Testis (tissue), 3 donors: ENCODE measurements around the gene AQP12A. TPM values are rescaled to one million over a fixed set of nuclear protein-coding genes. Genes with fewer than 3 reads are reported as not detected.

ENCODE experiments used
- DNase-seq: peaks from one replicate; pipeline ENCODE4 v3.0.0-alpha.2; 2019
- H3K27ac ChIP-seq, 2 donors: fragments of 200-600 bp; sonication (generic); one replicate each; pipeline ENCODE4 v1.5.1; 2019
- H3K27me3 ChIP-seq: fragments of 200-600 bp; sonication (generic); one replicate; pipeline ENCODE4 v1.5.1; 2019
- H3K36me3 ChIP-seq: fragments of 200-600 bp; sonication (generic); one replicate; pipeline ENCODE4 v1.5.1; 2017; ENCODE audit warnings: low read depth; ENCODE audit errors: missing control alignments
- H3K4me1 ChIP-seq: fragments of 200-600 bp; sonication (generic); one replicate; pipeline ENCODE4 v1.5.1; 2019
- H3K4me3 ChIP-seq, 2 donors: fragments of 200-600 bp; sonication (generic); one replicate each; pipeline ENCODE4 v1.5.1; 2017 to 2019
- H3K9me3 ChIP-seq: fragments of 200-600 bp; sonication (generic); one replicate; pipeline ENCODE4 v1.5.1; 2017
- CTCF ChIP-seq, 3 experiments: fragments of 450-650 bp in 2 of 3; fragments of 200-600 bp in 1 of 3; sonication (generic) in 1 of 3; IDR thresholded peaks; one replicate each; pipeline ENCODE4 v1.5.1; 2016 to 2019; ENCODE audit warnings: antibody characterized with exemption in 3 of 3, mild to moderate bottlenecking in 2 of 3, moderate library complexity in 1 of 3
- POLR2A ChIP-seq: fragments of 450-650 bp; IDR thresholded peaks from one replicate; pipeline ENCODE4 v1.6.1; 2017; ENCODE audit warnings: antibody characterized with exemption, mild to moderate bottlenecking, moderate library complexity
- WGBS, 2 donors: methylation state at CpG; one replicate each; pipeline ENCODE4 v1.1.5; 2018; 5-methylcytosine and 5-hydroxymethylcytosine counted together
- intact Hi-C: fragments of 100-400 bp; cut with DNase I; formaldehyde crosslinking; loops from one replicate; pipeline ENCODE4 v1.15.1; 2023; ENCODE audit warnings: low total_unique reads
- polyA plus RNA-seq: library from polyadenylated mRNA; stranded (reverse); fragments of 350-450 nt; fragmentation: Illumina TruSeq; extraction: RNeasy Lipid Tissue Mini Kit (QIAGEN cat#74804); gene quantifications from one replicate; pipeline ENCODE4 v1.2.3, GENCODE V29; 2014; ENCODE audit warnings: low read depth, low replicate concordance; ENCODE audit not compliant: insufficient read depth
- total RNA-seq, 2 donors: library from RNA; depleted of rRNA; stranded (reverse); fragments of >200 nt; gene quantifications; one replicate each; pipeline ENCODE4 v1.2.3, GENCODE V29; 2016

AQP12A gene
- total and polyA plus RNA-seq, 3 donors from 2014 or later = not detected

DNA sequence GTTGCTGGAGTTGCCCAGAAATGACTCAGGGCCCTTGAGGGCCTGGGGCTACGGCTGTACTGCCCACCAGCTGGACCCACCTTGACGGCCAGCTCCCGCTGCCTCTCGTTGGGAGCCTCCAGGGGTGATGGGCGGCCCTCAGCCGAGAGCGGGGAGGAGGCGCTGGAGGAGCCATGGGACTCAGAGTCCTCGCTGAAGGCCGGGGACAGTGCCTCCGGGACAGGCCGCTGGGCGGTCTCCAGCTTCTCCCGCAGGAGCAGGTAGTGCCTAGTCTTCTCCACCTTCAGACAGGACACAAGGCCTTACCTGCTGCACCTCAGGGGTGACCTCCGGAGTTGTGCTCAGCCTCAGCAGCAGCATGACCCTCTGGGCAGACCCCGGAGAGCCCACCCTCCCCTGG, 30.7 kb downstream of the AQP12A start:
- H3K36me3 ChIP-seq = no peaks in the 10 kb centered on the region
- H3K27ac ChIP-seq = no peak overlapping the region
- 79 to 100% methylated on average over 1 to 13 of the region's 16 CpGs for WGBS, 2 donors
- DNase-seq = no peak
- H3K4me1 ChIP-seq = no peaks in the 10 kb centered on the region
- no peaks in the 10 kb centered on the region for H3K27me3 ChIP-seq
- no peaks in the 10 kb centered on the region for H3K9me3 ChIP-seq
- H3K4me3 ChIP-seq = no peak overlapping the region
- TF ChIP-seq POLR2A (no peak), CTCF (IDR thresholded peaks at IDR 0.05) (no peak)
- intact Hi-C loops = no loop called here

DNA sequence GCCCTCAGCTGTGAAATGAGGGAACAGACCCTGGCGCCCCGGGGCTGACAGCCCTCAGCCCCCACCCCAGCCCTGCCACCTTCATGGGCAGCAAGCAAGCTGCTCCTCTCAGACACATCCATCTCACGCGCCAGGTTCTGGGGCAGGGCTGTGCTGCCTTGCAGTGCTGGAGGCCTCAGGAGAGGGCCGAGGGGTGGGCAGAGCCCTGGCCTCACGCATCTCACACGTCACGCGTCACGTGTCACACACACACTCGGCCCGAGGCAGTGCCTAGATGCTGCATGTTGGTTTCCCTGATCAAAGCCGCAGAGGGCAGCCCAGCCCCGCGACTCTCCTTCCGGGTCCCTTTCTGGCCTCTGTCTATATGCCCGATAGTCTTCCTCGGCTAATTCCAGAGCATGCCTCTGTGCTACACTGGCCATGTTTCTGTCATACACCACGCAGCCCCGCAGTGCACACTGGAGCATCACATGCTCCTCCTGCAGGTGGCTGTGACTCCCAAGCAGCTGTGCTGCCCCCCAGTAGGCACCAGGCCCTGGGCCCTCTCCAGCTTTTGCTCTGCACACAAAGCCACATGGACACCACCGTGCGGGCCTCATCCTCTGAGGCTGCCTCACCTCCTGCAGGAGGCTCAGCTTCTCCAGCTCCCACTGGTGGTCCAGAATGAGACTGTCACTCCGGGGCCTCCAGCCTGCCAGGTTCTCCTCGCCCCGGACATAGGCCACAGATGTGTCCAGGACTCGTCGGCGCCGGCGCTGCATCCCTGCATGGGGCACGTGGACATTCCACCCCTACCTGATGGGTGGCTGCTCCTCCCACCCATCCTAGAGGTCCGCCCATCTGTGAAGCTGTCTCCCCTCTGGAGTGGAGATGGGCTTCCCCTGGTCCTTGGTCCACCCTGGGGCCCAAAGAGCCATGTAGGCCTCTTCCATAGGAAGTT, 31.4 kb downstream of the AQP12A start:
- no peak for DNase-seq
- H3K36me3 ChIP-seq = no peaks in the 10 kb centered on the region
- no peaks in the 10 kb centered on the region for H3K4me1 ChIP-seq
- no peaks in the 10 kb centered on the region for H3K9me3 ChIP-seq
- no peaks in the 10 kb centered on the region for H3K27me3 ChIP-seq
- TF ChIP-seq CTCF (IDR thresholded peaks at IDR 0.05) = no peak
- no peak for TF ChIP-seq POLR2A
- intact Hi-C loops = no loop called here
- WGBS, 2 donors = 77 to 93% methylated on average over 6 to 32 of the region's 32 CpGs
- H3K4me3 ChIP-seq = no peak overlapping the region
- H3K27ac ChIP-seq = no peak overlapping the region

DNA sequence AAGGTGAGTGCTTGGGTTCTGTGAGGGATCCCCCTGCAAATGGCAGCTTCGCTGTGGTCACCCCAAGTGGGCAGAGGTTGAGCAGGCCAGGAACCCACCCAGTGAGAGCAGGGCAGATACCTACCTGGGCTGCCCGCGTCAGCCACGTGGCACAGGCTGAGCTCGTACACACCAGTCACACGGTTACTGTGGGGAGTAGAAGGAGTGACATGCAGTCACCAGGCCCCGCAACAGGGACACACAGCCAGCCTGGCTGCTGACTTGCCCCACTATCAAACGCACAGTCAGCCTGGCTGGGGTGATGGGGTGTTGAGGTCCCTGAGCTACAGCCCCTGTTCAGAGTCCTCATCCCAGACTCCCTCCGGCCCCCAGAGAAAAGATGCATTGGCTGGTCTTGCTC, 32.2 kb downstream of the AQP12A start:
- H3K27ac ChIP-seq = no peak overlapping the region
- no peak for DNase-seq
- WGBS, 2 donors = 93 to 100% methylated on average over 1 to 9 of the region's 9 CpGs
- H3K36me3 ChIP-seq = no peaks in the 10 kb centered on the region
- no peak overlapping the region for H3K4me3 ChIP-seq
- no peaks in the 10 kb centered on the region for H3K27me3 ChIP-seq
- TF ChIP-seq CTCF (IDR thresholded peaks at IDR 0.05) = no peak
- no peak for TF ChIP-seq POLR2A
- no peaks in the 10 kb centered on the region for H3K4me1 ChIP-seq
- intact Hi-C loops = no loop called here
- no peaks in the 10 kb centered on the region for H3K9me3 ChIP-seq

DNA sequence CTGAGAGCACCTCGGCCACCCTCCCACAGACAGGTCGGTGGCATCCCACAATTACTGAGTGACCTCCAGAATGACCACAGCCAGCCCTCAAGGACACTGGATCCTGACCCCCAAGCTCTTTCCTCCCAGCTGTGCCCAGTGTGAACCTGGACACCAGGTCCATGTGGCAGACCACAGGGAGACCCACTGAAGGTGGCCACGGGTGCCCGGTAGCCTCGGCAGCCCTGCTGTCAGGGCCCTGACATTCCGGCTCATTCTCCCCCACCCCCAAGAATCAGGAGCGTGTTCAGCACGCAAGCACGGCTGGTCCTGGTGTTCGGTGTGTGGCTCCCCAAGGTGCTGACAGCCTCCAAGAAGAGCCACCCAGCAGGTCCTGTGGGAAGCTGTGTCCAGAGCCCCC, 32.8 kb downstream of the AQP12A start:
- DNase-seq = no peak
- H3K9me3 ChIP-seq = no peaks in the 10 kb centered on the region
- H3K4me3 ChIP-seq = no peak overlapping the region
- H3K27ac ChIP-seq = no peak overlapping the region
- intact Hi-C loops = no loop called here
- H3K36me3 ChIP-seq = no peaks in the 10 kb centered on the region
- no peaks in the 10 kb centered on the region for H3K27me3 ChIP-seq
- WGBS, 2 donors = 95 to 100% methylated on average over 5 to 10 of the region's 10 CpGs
- TF ChIP-seq CTCF (IDR thresholded peaks at IDR 0.05) = no peak
- no peak for TF ChIP-seq POLR2A
- no peaks in the 10 kb centered on the region for H3K4me1 ChIP-seq

DNA sequence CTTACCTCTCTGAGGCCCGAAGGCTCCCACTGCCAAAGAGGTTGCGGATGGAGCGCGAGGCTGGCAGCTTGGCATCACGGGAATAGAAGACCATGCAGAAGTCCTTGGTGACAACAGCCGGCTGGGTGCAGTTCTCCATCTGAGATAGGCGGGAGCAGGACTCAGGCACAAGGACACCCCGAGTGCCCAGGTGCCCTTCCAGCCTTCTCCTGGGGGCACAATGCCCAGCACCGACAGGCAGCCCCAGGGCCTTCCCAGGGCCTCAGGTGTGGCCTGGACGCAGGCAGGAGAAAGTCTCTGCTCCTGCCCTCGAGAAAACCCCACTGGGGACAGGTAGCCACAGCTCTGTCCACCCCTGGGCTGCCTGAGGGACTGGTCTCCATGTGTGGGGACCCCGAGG, 33.6 kb downstream of the AQP12A start:
- no peaks in the 10 kb centered on the region for H3K36me3 ChIP-seq
- DNase-seq = no peak
- no peaks in the 10 kb centered on the region for H3K27me3 ChIP-seq
- H3K4me1 ChIP-seq = no peaks in the 10 kb centered on the region
- H3K27ac ChIP-seq = no peak overlapping the region
- intact Hi-C loops = no loop called here
- H3K9me3 ChIP-seq = no peaks in the 10 kb centered on the region
- H3K4me3 ChIP-seq = no peak overlapping the region
- TF ChIP-seq POLR2A (no peak), CTCF (IDR thresholded peaks at IDR 0.05) (no peak)
- WGBS, 2 donors = 90 to 94% methylated on average over 9 to 12 of the region's 12 CpGs
